ENCODE results near the gene CTSV. TPM values are rescaled to one million over a fixed set of nuclear protein-coding genes. Genes with fewer than 3 reads are reported as not detected.
"Not testable (repeated sequence)": the region's sequence is repeated elsewhere in the genome, so short reads cannot be mapped to it uniquely, and the experiment has no call there.

The CTSV gene
- under 1 TPM in 1 of 6 donors, not detected in 5; 0.19 TPM for polyA plus RNA-seq (ENCODE audit: low read depth in 6 of 6)

DNA sequence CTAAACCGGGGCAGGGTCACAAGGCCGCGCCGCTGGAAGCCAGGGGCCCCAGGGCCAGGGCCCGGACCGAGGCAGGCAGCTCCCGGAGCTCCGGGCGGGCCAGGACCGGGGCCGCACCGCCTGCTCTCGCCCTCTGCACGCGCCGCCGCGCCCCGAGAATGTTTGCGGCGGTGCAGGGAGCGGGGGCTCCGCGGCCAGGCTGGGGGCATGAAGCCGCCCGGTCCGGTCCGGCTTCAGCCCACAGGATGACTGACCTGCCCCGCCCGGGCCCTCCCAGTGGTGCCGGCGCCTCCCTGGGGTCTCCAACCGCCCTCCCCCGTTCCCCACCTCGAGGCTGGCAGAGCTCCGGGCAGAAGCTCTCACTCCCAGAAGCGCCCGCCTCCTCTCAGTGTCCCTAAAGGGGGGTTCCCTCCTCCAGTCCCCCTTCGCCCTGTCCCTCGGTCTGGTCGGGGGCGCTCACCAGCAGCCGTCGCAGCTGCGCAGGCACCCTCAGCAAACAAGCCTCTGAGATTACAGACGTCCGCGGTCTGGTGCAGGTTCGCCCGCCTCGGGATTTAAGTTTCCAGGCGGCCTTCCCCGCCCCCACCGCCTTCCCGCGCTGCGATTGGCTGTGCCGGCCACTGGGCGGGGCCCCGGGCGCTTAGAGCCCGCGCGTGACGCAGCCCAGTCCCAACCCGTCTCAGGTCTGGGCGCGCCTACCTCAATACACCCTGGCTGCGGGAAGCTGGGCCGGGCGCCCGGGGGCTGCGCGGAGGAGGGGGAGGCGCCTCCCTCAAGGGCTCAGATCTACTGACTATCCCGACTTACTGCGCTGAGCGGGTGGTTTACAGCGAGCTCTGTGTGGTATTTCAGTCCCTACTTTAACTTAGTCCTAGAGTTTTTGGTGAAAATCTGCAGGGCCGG, at the start of gene CTSV:
CTSV (minus strand) TSS at position 532 of the 903 bp plus-strand sequence. CDS start 1,099 bp downstream, outside the sequence.
- H3K27ac Mint-ChIP-seq, result peak within 1 kb of the TSS in 2 of 6 donors; percentile 15 to 52
- peak within 1 kb of the TSS; percentile 58 to 91 (median 84) for H3K4me3 Mint-ChIP-seq
- H3K4me1 Mint-ChIP-seq, result peaks cover 3 to 10% (median 10%) of the 10 kb centered on the region in 3 donors
- peaks cover 0 to 7% (median 3%) of the 10 kb centered on the region in 7 donors for H3K9me3 Mint-ChIP-seq
- peaks cover 0 to 11% of the 10 kb centered on the region in 2 donors for H3K36me3 Mint-ChIP-seq
- DNase-seq (peak; percentile 46), ATAC-seq (ENCODE audit: low read depth in 2 of 2) (peak; percentile 93 to 95)
- peaks cover 47 to 53% (median 53%) of the 10 kb centered on the region in 3 donors for H3K27me3 Mint-ChIP-seq

DNA sequence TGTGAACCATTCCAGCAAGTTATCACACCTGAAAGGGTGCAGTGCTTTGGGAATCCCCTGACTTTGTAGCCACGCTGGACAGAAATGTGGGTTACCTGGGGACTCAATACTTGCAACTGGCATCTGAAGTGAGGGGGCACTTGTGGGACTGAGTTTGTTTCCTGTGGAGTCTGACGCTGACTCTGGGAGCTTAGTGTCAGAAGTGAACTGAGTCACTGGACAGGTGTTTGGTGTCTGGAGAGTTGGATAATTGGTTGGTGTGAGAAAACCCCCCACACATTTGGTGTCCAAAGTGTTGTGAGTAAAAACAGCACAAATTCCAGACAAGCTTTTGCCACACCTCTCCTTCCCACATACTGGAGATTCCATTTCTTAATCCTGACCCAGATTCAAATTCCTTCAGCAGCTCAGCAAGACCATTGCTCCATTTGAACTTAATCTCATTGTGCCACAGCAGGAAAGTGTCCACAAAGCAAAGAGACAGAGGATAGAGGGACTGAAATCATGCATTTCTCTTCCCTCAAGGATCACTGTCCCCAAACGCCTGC, 48.8 kb upstream of the CTSV start:
- not testable (repeated sequence) for H3K36me3 Mint-ChIP-seq; H3K9me3 Mint-ChIP-seq; DNase-seq; H3K4me1 Mint-ChIP-seq; ATAC-seq (ENCODE audit: low read depth in 2 of 2); H3K27ac Mint-ChIP-seq; H3K4me3 Mint-ChIP-seq
- H3K27me3 Mint-ChIP-seq, result peaks cover 37 to 58% (median 50%) of the 10 kb centered on the region in 3 donors

DNA sequence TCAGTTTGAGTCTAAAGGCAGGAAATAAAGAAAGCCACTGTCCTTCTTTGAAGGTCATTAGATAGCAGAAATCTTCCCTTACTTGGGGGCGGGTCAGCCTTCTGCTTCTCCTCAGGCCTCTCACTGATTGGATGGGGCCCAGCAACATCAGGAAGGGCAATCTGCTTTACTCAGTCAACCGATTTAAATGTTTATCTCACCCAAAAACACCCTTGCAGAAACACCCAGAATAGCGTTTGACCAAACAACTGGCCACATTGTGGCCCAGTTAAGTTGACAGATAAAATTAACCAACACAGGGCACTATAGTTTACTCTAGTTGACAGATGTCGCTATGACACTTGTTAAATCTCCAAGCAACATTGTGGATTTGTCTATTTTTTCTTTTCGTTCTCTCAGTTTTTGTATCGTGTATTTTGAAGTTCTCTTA, 45.6 kb upstream of the CTSV start:
- H3K27me3 Mint-ChIP-seq, result peaks cover 30 to 52% (median 42%) of the 10 kb centered on the region in 3 donors
- not testable (repeated sequence) for H3K36me3 Mint-ChIP-seq; H3K9me3 Mint-ChIP-seq; H3K27ac Mint-ChIP-seq; H3K4me1 Mint-ChIP-seq; DNase-seq; ATAC-seq (ENCODE audit: low read depth in 2 of 2); H3K4me3 Mint-ChIP-seq

DNA sequence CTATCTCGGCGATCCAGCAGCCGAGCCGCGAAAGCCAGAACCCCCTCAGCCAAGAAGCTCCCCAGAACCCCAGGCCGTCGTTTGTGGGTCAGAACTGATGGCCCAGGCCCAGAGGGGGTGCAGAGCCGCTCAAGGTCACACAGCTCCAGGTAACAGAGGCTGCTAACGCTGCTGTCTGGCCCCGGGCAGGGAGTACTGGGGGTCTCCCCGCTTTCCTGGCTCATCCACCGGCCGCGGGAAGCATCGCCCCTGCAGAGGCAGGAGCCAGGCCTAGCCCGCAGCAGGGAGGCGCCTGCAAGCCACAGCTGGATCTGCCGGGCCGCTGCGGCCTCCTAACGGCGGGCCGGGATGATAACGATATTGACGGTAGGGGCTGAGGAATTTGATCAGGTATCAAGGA, 39.4 kb upstream of the CTSV start:
- H3K27me3 Mint-ChIP-seq, result peaks cover 39 to 71% (median 44%) of the 10 kb centered on the region in 3 donors
- no peak overlapping the region for H3K4me3 Mint-ChIP-seq
- DNase-seq (no peak), ATAC-seq (ENCODE audit: low read depth in 2 of 2) (no peak)
- H3K36me3 Mint-ChIP-seq, result no peaks in the 10 kb centered on the region
- no peak overlapping the region for H3K27ac Mint-ChIP-seq
- peaks cover 0 to 9% (median 6%) of the 10 kb centered on the region in 7 donors for H3K9me3 Mint-ChIP-seq
- peaks cover 0 to 3% (median 0%) of the 10 kb centered on the region in 3 donors for H3K4me1 Mint-ChIP-seq

DNA sequence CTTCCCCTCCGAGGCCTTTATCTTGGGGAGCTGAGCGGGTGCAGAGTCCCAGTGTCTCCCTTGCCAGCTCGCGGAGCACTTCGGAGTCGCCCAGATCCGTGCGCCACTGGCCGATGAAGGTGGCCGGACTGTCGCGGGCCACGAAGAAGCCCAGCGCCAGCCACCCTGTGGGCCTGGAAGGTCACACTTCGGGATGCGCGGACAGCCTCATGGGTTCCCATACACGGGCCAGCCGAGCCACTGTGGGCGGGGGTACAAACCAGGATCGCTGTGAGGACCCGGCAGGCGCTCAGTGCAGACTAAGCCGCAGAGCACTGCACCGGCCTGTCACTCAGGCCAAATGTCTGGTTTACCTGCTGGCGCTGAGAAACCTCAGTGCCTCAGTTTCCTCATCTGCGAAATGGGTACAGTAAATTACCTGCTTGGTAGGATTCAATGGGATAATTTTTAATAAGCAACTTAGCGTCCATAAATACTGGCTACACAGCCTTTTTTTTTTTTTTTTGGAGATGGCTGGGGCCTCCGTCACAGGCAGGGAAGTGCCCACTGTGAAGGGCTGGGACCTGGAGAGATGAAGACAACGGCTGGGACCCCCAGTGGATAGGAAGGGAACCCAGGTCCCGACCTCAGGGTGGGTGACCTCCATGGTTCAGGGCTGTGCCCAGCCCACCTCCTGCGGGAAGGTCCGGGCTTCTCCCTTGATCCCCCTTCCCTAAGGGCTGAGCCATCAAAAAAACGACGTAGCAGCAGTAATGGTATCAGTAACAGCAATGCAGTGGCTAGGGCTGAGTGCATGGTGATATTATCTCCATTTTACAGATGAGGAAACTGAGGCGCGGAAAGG, 38.7 kb upstream of the CTSV start:
- H3K27ac Mint-ChIP-seq, result no peak overlapping the region
- no peaks in the 10 kb centered on the region for H3K36me3 Mint-ChIP-seq
- H3K4me1 Mint-ChIP-seq, result peaks cover 0 to 3% (median 0%) of the 10 kb centered on the region in 3 donors
- peaks cover 41 to 78% (median 50%) of the 10 kb centered on the region in 3 donors for H3K27me3 Mint-ChIP-seq
- ATAC-seq (ENCODE audit: low read depth in 2 of 2), result no peak
- no peak for DNase-seq
- no peak overlapping the region for H3K4me3 Mint-ChIP-seq
- H3K9me3 Mint-ChIP-seq, result peaks cover 0 to 8% (median 4%) of the 10 kb centered on the region in 7 donors

DNA sequence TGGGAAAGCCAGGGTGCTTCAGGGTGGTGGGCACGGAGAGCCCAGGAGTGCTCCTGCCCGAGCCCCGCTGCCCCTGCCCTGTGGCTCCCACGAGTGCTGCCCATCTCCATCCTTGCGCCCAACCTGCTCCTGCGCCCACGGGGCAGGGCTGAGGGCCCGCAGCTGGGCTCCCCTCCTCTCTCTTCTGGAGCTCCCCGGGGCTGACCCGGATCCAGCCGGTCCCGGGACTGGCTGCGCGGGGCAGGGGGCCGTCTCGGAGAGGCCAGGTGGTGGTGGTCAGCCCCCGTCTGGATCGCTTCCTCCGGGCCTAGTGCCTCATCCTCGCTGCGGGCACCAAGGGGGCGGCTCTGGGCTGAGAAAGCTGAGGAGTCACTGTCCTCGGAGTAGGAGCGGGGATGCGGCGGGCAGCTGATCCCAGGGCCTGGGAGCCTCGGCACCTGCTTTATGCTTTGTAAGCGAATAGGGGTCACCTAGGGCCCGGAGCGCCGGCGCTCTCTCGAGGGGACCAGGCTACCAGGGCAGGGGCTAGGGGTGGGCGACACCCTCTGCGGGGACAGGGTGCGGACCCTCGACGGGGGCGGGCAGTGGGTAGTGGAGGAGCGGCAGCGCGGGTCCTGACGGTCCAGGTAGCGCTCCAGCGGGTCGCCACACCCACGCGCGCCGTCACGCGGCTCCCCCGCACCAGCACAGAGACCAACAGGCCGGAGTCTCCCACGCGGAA, 37.9 kb upstream of the CTSV start:
- ATAC-seq (ENCODE audit: low read depth in 2 of 2); H3K4me3 Mint-ChIP-seq; DNase-seq; H3K27ac Mint-ChIP-seq; H3K9me3 Mint-ChIP-seq; H3K36me3 Mint-ChIP-seq; H3K4me1 Mint-ChIP-seq: not testable (repeated sequence)
- peaks cover 47 to 78% (median 58%) of the 10 kb centered on the region in 3 donors for H3K27me3 Mint-ChIP-seq

DNA sequence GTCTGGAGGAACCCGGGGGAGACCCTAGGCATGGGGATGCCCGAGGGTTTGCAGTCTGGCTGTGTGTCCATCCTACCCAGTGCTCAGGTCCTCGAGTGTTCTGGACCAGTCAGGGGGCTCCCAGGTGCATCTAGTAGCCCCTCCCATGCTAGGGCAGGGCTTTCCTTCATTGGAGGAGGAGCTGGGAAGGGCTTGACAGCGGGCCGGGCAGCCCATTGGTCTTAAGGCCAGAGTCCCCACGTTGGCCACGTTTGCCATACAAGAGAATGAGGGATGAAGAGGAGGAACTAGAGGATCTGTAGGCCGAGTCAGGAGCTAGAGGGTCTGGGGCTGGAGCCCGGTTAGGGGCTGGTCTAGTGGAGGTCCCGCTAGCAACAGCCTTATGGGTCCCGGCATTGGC, 37.3 kb upstream of the CTSV start:
- Mint-ChIP-seq H3K4me3 (no peak overlapping the region), H3K27ac (no peak overlapping the region), H3K36me3 (no peaks in the 10 kb centered on the region), H3K4me1 (peaks cover 0 to 3% (median 0%) of the 10 kb centered on the region in 3 donors), H3K9me3 (peaks cover 0 to 3% (median 0%) of the 10 kb centered on the region in 7 donors), H3K27me3 (peaks cover 48 to 79% (median 59%) of the 10 kb centered on the region in 3 donors)
- ATAC-seq (ENCODE audit: low read depth in 2 of 2) (no peak), DNase-seq (no peak)

DNA sequence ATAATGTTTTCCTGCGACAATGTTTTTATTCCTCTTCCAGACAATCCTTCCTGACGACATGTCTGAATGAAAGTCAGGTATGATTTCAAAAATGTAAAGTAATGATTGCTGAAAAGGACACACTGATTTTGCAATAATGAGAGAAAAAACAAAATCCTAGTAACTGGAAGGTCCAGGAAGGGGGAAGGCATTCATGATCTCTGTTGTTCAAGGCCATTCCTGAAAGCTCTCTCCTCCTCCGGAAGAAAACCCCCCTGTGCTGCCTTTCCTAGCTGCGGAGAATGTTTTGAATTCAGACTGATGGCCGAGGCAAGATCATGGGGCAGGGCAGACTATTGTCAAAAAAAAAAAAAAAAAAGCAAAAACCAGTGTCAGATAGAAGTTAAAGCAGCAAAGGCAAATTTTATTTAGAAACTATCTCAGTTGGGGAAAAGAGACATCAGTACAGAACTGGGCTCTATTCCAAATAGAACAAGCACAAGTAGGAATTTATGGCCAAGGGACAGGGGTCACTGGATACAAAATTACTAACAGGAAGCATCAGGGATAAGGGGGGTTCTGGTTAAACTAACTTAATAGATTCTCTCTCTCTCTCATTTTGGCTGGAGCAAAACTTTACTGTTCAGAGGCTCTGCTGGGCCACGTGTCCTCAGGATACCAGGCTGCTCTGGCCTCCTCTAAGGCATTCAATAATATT, 36.5 kb upstream of the CTSV start:
- Mint-ChIP-seq H3K36me3 (no peaks in the 10 kb centered on the region), H3K4me1 (peaks cover 0 to 3% (median 0%) of the 10 kb centered on the region in 3 donors), H3K9me3 (peaks cover 0 to 3% (median 0%) of the 10 kb centered on the region in 7 donors), H3K4me3 (no peak overlapping the region), H3K27ac (no peak overlapping the region), H3K27me3 (peaks cover 43 to 75% (median 54%) of the 10 kb centered on the region in 3 donors)
- DNase-seq (no peak), ATAC-seq (ENCODE audit: low read depth in 2 of 2) (no peak)

DNA sequence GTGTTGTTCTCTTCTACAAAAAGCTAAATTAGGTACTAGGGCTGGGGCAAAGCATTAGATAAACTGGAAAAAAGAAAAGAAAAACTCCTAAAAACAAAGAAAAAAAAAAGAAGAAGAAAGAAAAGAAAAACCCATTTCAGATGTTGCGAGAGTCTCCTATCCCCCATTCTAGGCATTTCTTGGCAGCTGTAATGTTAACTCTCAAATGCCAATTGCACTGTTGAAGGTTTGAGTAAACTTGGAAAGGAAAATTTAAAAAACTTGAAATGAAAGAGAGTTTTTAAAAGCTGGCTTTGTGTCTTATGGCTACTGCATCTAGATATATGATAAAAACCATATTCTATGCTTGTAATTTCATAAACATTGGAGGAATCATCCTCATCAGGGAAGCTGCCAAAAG, 34.6 kb upstream of the CTSV start:
- no peak for DNase-seq
- H3K36me3 Mint-ChIP-seq, result no peaks in the 10 kb centered on the region
- H3K4me3 Mint-ChIP-seq, result no peak overlapping the region
- ATAC-seq (ENCODE audit: low read depth in 2 of 2), result no peak
- H3K27me3 Mint-ChIP-seq, result peaks cover 36 to 63% (median 54%) of the 10 kb centered on the region in 3 donors
- H3K9me3 Mint-ChIP-seq, result peaks cover 0 to 3% (median 0%) of the 10 kb centered on the region in 7 donors
- H3K4me1 Mint-ChIP-seq, result peaks cover 0 to 3% (median 0%) of the 10 kb centered on the region in 3 donors
- no peak overlapping the region for H3K27ac Mint-ChIP-seq

DNA sequence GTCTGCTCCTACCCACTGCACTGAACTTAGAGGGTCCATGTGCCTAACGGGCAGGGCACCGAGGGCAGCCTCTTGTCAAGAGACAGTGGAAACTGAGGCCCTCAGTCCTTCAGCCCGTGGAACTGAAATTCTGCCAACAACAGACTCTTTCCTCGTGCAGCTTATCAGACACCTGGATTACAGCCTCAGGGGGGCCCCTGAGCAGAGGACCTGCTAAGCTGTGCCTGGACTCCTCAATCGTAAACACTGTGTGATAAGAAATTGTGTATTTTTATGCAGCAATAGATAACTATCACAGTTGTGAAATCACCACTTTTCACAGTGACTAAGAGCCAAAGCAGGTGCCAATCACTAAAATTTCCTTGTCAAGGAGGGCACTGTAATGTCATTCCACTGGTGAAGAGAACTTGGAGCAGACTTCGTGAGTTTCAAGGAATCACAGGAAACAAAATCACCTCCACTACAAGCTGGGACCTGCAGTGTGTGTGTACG, 33.4 kb upstream of the CTSV start:
- no peak overlapping the region for H3K4me3 Mint-ChIP-seq
- peaks cover 36 to 59% (median 45%) of the 10 kb centered on the region in 3 donors for H3K27me3 Mint-ChIP-seq
- DNase-seq (no peak), ATAC-seq (ENCODE audit: low read depth in 2 of 2) (no peak)
- peaks cover 0 to 4% (median 0%) of the 10 kb centered on the region in 7 donors for H3K9me3 Mint-ChIP-seq
- no peaks in the 10 kb centered on the region for H3K36me3 Mint-ChIP-seq
- no peak overlapping the region for H3K27ac Mint-ChIP-seq
- peaks cover 0 to 3% (median 0%) of the 10 kb centered on the region in 3 donors for H3K4me1 Mint-ChIP-seq

DNA sequence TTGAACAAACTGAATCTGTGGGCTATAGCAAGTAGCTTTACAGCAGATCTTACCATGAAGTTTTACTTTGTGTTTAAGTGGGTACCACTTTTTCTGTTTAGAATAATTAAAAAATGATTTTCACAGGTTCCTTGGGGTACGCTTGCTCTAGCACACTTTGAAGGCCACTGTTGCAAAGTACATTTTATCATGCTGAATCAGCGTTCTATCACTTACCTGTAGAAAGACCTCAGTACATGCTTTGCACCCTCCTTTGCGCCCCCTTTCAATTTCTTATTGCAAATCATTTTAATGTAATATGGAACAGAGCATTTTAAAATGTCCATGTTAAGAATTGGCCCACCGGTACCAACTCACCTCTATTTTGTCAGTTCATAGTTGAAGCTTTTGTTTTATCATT, 31.4 kb upstream of the CTSV start:
- not testable (repeated sequence) for H3K27ac Mint-ChIP-seq; ATAC-seq (ENCODE audit: low read depth in 2 of 2); H3K4me3 Mint-ChIP-seq; DNase-seq; H3K4me1 Mint-ChIP-seq
- H3K27me3 Mint-ChIP-seq, result peaks cover 29 to 50% (median 42%) of the 10 kb centered on the region in 3 donors
- H3K9me3 Mint-ChIP-seq, result peaks cover 3 to 19% (median 10%) of the 10 kb centered on the region in 7 donors
- peaks cover 0 to 10% of the 10 kb centered on the region in 2 donors for H3K36me3 Mint-ChIP-seq

DNA sequence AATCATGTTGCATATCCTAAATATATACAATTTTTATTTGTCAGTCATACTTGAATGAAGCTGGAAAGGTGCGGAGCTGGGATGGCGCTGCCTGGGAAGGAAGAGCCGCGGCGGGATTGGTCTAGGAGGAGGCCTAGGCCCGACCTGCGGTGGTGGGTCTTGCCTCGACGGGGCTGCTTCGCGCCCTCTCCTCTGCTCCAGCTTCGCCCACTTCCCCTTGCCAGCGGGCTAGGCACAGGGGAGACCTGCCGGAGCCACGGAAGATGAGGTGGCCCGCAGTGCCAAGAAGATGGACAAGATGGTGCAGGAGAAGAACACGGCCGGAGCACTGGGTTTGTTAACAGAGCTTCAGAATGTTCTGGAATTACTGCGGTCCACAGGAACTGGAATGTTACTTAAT, 28.5 kb upstream of the CTSV start:
- Mint-ChIP-seq H3K27ac (no peak overlapping the region), H3K36me3 (peaks cover 0 to 10% of the 10 kb centered on the region in 2 donors), H3K4me1 (no peaks in the 10 kb centered on the region), H3K9me3 (peaks cover 5 to 21% (median 12%) of the 10 kb centered on the region in 7 donors), H3K4me3 (no peak overlapping the region), H3K27me3 (peaks cover 10 to 29% (median 24%) of the 10 kb centered on the region in 3 donors)
- no peak for ATAC-seq (ENCODE audit: low read depth in 2 of 2)
- DNase-seq, result no peak

Data from naive B cell (primary cell).